ENCODE measurements around the gene CAMK4. TPM values are rescaled to one million over a fixed set of nuclear protein-coding genes. Genes with fewer than 3 reads are reported as not detected.

Gene CAMK4
- total RNA-seq, 1 donor from 2014 or later: 11.2 TPM

- Mint-ChIP-seq H3K36me3 (peaks cover 3% of the 10 kb centered on the region), H3K27me3 (peaks cover 53% of the 10 kb centered on the region), H3K9me3 (no peaks in the 10 kb centered on the region), H3K4me1 (ENCODE audit: unreplicated experiment) (peaks cover 8% of the 10 kb centered on the region), H3K4me3 (peak overlapping the region; percentile 93), H3K27ac (peak overlapping the region; percentile 59)
- DNase-seq (ENCODE audit: extremely low spot score, unreplicated experiment): no peak
- no peak for TF ChIP-seq CTCF (conservative IDR thresholded peaks at IDR 0.05)
Observed at GRCh38 chr5:111224561-111225345, 569 bp downstream of the CAMK4 start.

DNA sequence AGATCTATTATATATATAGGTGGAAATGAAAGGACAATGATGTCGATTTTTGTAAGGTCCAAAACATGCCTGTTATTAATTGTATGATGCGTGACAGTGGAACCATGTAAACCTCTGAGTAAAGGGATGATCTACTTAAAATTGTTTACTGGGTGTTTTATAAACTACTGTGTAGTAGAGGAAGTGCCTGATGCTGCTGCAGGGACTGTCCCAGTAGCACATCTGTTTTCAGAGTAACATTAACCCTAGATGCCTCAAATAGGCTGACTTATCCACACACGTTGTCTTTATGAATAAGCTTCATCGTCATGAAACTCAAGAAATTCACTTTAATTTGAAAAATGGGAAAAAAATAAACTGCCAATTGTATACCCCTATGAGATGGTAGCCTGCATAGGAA, 1.7 kb downstream of the CAMK4 start:
- no peak overlapping the region for H3K27ac Mint-ChIP-seq

DNA sequence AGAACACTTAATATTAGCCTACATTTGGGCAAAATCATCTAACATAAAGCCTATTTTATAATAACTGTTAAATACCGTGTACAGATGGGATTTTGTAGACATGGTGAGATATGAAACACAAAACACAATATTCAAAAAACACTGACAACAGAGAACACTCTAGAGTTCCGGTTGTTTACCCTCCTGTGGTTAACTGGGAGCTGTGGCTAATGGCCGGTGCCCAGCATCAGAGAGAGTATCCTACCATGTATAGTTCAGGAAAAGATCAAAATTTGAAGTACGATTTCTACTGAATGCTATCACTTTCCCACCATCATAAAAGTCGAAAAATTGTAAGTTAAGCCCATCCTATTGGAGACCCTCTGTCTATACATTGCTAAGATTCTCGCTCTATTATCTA, 2.4 kb downstream of the CAMK4 start:
- DNase-seq (ENCODE audit: extremely low spot score, unreplicated experiment): no peak
- Mint-ChIP-seq H3K4me3 (peak overlapping the region; percentile 12), H3K9me3 (no peaks in the 10 kb centered on the region), H3K27ac (no peak overlapping the region), H3K36me3 (peaks cover 3% of the 10 kb centered on the region), H3K27me3 (peaks cover 55% of the 10 kb centered on the region), H3K4me1 (ENCODE audit: unreplicated experiment) (peaks cover 8% of the 10 kb centered on the region)
- TF ChIP-seq CTCF (conservative IDR thresholded peaks at IDR 0.05): no peak

More for the DNA sequence above, 1.7 kb downstream of the CAMK4 start:
- H3K9me3 Mint-ChIP-seq: no peaks in the 10 kb centered on the region
- TF ChIP-seq CTCF (conservative IDR thresholded peaks at IDR 0.05): no peak
- peaks cover 3% of the 10 kb centered on the region for H3K36me3 Mint-ChIP-seq
- DNase-seq (ENCODE audit: extremely low spot score, unreplicated experiment): no peak
- peaks cover 56% of the 10 kb centered on the region for H3K27me3 Mint-ChIP-seq
- peak overlapping the region; percentile 93 for H3K4me3 Mint-ChIP-seq
- peaks cover 8% of the 10 kb centered on the region for H3K4me1 Mint-ChIP-seq (ENCODE audit: unreplicated experiment)

DNA sequence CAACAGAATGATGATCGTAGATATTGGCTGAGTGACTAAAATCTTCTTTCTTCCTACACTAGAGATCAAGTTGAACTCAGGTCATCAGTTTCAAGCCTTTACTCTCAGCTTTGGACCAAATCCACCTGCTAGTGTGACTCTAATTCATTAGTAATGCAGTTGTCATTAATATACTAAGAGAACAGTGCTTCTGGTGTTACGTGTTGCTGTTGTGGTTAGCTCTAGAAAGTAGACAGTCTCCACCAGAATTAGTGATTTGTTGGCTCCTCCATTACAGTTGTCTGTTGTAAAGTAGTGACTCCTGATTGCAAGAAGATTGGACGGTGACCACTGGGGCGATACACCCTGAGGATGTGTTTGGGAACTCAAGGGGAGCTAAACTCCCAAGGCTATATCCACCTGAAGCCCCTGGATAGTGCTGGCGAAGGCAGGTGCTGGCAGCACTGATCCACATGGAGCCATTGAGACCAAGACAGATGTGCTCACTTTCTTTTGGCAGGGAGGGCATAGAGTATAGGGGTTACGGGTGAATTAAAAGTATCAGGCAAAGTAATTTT, 3.1 kb downstream of the CAMK4 start:
- Mint-ChIP-seq H3K4me3 (no peak overlapping the region), H3K27me3 (peaks cover 52% of the 10 kb centered on the region), H3K9me3 (no peaks in the 10 kb centered on the region), H3K27ac (no peak overlapping the region), H3K36me3 (peaks cover 3% of the 10 kb centered on the region), H3K4me1 (ENCODE audit: unreplicated experiment) (peaks cover 8% of the 10 kb centered on the region)
- DNase-seq (ENCODE audit: extremely low spot score, unreplicated experiment): no peak
- TF ChIP-seq CTCF (conservative IDR thresholded peaks at IDR 0.05): no peak

DNA sequence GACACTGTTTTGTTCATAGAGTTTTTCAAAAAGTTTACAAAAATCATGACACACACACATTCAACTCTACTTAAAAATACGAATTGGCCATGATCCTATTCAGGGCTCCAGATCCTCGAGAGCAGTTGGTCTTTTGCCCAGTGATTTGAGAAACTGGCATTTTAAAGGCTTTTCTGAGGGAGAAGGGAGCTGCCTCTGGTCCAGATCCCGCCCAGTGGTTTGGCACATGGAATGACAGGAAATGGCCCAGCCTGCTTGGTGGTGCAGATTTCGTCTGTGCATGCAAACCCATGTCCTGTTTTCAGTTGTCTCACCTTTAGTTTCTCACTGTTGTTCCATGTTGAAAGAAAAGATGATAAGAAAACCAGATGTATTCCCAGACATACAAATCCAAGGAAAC, 3.6 kb downstream of the CAMK4 start:
- DNase-seq (ENCODE audit: extremely low spot score, unreplicated experiment): no peak
- Mint-ChIP-seq H3K9me3 (no peaks in the 10 kb centered on the region), H3K27me3 (peaks cover 47% of the 10 kb centered on the region), H3K4me3 (no peak overlapping the region), H3K27ac (no peak overlapping the region), H3K4me1 (ENCODE audit: unreplicated experiment) (peaks cover 8% of the 10 kb centered on the region), H3K36me3 (peaks cover 3% of the 10 kb centered on the region)
- TF ChIP-seq CTCF (conservative IDR thresholded peaks at IDR 0.05): no peak

Data from type B pancreatic cell (in vitro differentiated cells).